DMS79 treated with DMSO at 0.1 percent for 48 hours (cell line): ENCODE measurements around the gene GOLGA2.

Experiments
- DNase-seq: peaks from one replicate; lab custom pipeline; 2025; lab: John Stamatoyannopoulos, UW

GOLGA2 gene

GRCh38 chr9:128211981-128212281, 63.9 kb downstream of the GOLGA2 start:
- no peak for DNase-seq

- no peak for DNase-seq
Measured at GRCh38 chr9:128211186-128211980, 64.4 kb downstream of the GOLGA2 start.

DNA sequence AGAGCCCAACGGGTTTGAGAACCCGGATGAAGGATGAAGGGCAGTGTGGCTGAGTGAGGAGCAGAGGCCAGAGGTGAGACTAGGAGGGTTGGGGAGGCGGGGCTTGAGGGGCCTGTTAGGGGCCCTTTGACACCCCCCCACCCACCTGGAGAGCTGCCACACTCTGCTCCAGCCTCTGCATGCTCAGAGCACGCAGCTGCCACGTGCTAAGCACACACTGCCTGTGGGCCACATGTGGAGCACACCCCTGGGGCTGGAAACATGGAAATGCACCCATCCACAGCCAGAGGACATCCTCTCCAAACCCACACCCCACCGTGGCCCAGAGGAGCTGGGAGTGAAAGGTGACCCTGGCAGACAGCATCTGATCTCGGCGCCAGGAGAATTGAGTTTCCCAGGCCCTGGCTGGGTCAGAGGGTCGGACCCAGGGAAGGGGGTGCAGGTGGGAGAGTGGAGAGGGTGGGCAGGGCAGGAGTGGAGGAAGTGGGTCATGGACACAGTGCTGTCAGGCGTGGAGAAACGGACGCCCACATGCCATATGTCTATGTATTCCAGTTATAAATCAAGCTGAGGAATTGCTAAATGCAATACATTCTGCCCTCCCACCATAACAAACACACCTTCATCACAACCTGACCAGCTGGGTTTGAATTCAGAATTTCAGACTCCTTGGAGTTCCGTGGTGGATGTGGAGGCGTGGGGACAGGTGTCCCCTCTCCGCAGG, 66.7 kb downstream of the GOLGA2 start:
- DNase-seq: no peak

GRCh38 chr9:128208386-128208785, 67.4 kb downstream of the GOLGA2 start:
- no peak for DNase-seq

- no peak for DNase-seq
Measured at GRCh38 chr9:128206916-128207910, 68.6 kb downstream of the GOLGA2 start.

DNA sequence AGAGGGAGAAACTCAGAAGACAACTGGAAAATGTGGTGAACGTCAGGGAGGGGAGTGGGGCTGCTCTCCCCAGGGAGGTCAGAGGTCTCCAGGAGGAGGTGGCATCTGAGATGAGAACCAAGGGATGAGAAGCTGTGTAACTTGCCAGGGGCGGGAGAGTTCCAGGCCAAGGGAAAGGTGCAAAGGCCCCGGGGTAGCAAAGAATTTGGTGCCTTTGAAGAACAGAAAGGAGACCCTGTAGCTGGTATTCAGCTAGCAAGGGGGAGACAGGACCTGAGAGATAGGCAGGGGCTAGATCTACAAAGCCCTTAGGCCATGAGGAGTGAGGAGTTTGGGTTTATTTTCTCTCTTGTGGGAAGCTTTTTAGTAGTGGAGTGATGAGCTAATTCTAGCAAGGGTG, 69.3 kb downstream of the GOLGA2 start:
- DNase-seq: no peak
